Activated CD4-positive, alpha-beta T cell treated with anti-CD3 and anti-CD28 coated beads for 48 hours (primary cell): ENCODE data around the gene E2F1.

ENCODE experiments used
- DNase-seq: peaks from one replicate; pipeline ENCODE4 v3.0.0-alpha.2; 2020

The E2F1 gene

GRCh38 chr20:33670715-33671499, 15.3 kb downstream of the E2F1 start:
- DNase-seq = no peak

GRCh38 chr20:33669873-33670640, 16.1 kb downstream of the E2F1 start:
- DNase-seq = no peak

- no peak for DNase-seq
Observed at GRCh38 chr20:33669224-33669623, 17.0 kb downstream of the E2F1 start.

GRCh38 chr20:33668466-33669155, 17.6 kb downstream of the E2F1 start:
- DNase-seq = no peak

GRCh38 chr20:33667676-33668465, 18.3 kb downstream of the E2F1 start:
- peak; percentile 86 for DNase-seq

- DNase-seq = peak; percentile 64
Observed at GRCh38 chr20:33667245-33667675, 18.9 kb downstream of the E2F1 start.

GRCh38 chr20:33666293-33667244, 19.6 kb downstream of the E2F1 start, which contains the start of gene ACTL10:
ACTL10 (plus strand) TSS chr20:33666943; CDS start chr20:33667498, 555 bp downstream.
- DNase-seq = peak; percentile 92

- peak; percentile 44 for DNase-seq
Observed at GRCh38 chr20:33664762-33665144, 21.4 kb downstream of the E2F1 start.

GRCh38 chr20:33664085-33664761, 22.0 kb downstream of the E2F1 start:
- no peak for DNase-seq

- peak; percentile 89 for DNase-seq
Observed at GRCh38 chr20:33663161-33664084, 22.8 kb downstream of the E2F1 start.

GRCh38 chr20:33662172-33662571, 24.0 kb downstream of the E2F1 start, which contains the start of gene C20orf144:
C20orf144 (plus strand) TSS chr20:33662327; CDS start chr20:33662346, 19 bp downstream.
- DNase-seq = no peak

GRCh38 chr20:33660685-33661058, 25.5 kb downstream of the E2F1 start:
- DNase-seq = no peak

- DNase-seq = no peak
Observed at GRCh38 chr20:33660035-33660684, 26.0 kb downstream of the E2F1 start.

GRCh38 chr20:33659341-33660034, 26.7 kb downstream of the E2F1 start:
- no peak for DNase-seq

- DNase-seq = no peak
Observed at GRCh38 chr20:33658929-33659328, 27.3 kb downstream of the E2F1 start.

- no peak for DNase-seq
Observed at GRCh38 chr20:33658510-33658909, 27.7 kb downstream of the E2F1 start.

- DNase-seq = no peak
Observed at GRCh38 chr20:33657704-33658095, 28.5 kb downstream of the E2F1 start.
